ENCODE data around the gene TMEM154.

DNA sequence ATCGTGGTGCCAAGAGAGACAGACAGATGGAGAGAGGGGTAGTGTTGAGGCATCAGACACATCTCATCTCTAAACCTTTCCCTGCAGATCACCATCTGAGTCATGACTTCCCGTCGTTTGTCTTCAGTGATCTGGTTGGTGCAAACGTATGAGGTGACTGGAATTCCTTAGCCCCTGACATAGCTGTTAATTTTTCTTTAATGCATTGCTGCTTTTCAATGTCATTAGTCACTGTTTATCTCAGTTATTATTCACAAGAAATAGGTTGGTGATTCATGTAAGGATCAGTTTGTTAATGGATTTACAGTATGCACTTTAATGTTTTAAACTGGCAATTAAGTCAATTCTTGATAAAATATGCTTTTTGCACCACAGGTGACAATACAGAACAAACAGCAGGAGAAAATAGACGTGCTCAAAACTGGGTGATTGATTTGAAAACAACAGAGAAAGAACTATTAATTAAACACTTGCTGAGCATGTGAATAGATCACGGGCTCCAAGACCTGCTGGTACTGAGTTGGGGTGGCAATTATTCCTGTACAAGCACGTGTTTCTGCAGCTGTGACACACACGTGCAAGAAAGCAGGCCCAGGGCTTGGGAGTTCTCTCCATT lies 1.3 kb upstream of the TMEM154 start:
- TF ChIP-seq, protein P1, sequence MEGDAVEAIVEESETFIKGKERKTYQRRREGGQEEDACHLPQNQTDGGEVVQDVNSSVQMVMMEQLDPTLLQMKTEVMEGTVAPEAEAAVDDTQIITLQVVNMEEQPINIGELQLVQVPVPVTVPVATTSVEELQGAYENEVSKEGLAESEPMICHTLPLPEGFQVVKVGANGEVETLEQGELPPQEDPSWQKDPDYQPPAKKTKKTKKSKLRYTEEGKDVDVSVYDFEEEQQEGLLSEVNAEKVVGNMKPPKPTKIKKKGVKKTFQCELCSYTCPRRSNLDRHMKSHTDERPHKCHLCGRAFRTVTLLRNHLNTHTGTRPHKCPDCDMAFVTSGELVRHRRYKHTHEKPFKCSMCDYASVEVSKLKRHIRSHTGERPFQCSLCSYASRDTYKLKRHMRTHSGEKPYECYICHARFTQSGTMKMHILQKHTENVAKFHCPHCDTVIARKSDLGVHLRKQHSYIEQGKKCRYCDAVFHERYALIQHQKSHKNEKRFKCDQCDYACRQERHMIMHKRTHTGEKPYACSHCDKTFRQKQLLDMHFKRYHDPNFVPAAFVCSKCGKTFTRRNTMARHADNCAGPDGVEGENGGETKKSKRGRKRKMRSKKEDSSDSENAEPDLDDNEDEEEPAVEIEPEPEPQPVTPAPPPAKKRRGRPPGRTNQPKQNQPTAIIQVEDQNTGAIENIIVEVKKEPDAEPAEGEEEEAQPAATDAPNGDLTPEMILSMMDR (conservative IDR thresholded peaks at IDR 0.05; ENCODE audit: low read length), result no peak
- TF ChIP-seq EZH2phosphoT487 (IDR thresholded peaks at IDR 0.05; ENCODE audit: borderline replicate concordance), result no peak
